Esophagus muscularis mucosa (tissue), 2 donors: ENCODE results near the gene SRD5A1.

Experiments
- EP300 ChIP-seq: sonication (generic); formaldehyde crosslinking; IDR thresholded peaks from one replicate; pipeline ENCODE4 v1.6.1; 2017; ENCODE audit warnings: antibody characterized with exemption
- POLR2A ChIP-seq: fragments of 450-650 bp; IDR thresholded peaks from one replicate; pipeline ENCODE4 v1.6.1; 2017; ENCODE audit warnings: antibody characterized with exemption, moderate library complexity, mild to moderate bottlenecking, low read depth

DNA sequence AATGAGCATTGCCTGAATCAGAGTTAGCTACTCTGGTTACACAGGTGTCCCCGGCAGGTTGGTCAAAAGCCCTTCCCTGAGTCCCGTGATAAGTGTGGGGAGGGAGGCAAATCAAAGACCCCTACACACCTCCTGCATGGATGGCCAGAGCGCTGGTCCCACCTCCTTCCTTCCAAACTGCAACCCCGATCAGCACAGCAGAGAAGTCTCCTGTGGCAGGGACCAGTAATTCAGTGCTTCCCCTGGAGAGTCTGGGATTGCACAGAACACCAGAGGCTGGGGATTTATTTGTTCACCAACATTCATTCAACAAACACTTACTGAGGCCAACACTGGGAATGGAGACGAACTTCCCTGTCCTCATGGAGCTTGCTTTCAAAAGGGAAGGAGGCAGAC, 46.6 kb upstream of the SRD5A1 start:
- TF ChIP-seq EP300 (no peak), POLR2A (no peak)
